Liver (tissue), 9 donors: Measurements from ENCODE around the gene DNAH8. TPM values are rescaled to one million over a fixed set of nuclear protein-coding genes. Genes with fewer than 3 reads are reported as not detected.

Experiments used
- DNase-seq: peaks from one replicate; pipeline ENCODE4 v3.0.0-alpha.2; 2017; ENCODE audit warnings: low spot score
- H3K27ac ChIP-seq, 2 donors: one replicate each; pipeline ENCODE4 v1.7.0; 2013; ENCODE audit warnings: inconsistent platforms in 2 of 2, low read length in 2 of 2, control low read depth in 1 of 2, low read depth in 1 of 2, mild to moderate bottlenecking in 1 of 2
- H3K27me3 ChIP-seq, 4 donors: one replicate each; pipeline versions ENCODE4 v1.6.1 to v1.7.0; 2013; ENCODE audit warnings: low read length in 3 of 4, inconsistent platforms in 1 of 4, mild to moderate bottlenecking in 1 of 4, moderate library complexity in 1 of 4; ENCODE audit not compliant: control insufficient read depth in 4 of 4, insufficient read depth in 4 of 4
- H3K36me3 ChIP-seq, 4 donors: one replicate each; pipeline versions ENCODE4 v1.6.1 to v1.7.0; 2013; ENCODE audit warnings: low read length in 3 of 4, mild to moderate bottlenecking in 3 of 4, low read depth in 1 of 4, moderate library complexity in 1 of 4; ENCODE audit not compliant: control insufficient read depth in 4 of 4, insufficient read depth in 3 of 4
- H3K4me1 ChIP-seq, 4 donors: one replicate each; pipeline versions ENCODE4 v1.6.1 to v1.7.0; 2013; ENCODE audit warnings: low read length in 3 of 4, mild to moderate bottlenecking in 3 of 4, moderate library complexity in 1 of 4; ENCODE audit not compliant: control insufficient read depth in 4 of 4, insufficient read depth in 4 of 4
- H3K4me3 ChIP-seq, 3 donors: one replicate each; pipeline versions ENCODE4 v1.6.1 to v1.7.0; 2013; ENCODE audit warnings: low read length in 3 of 3, control low read depth in 1 of 3, low read depth in 1 of 3, mild to moderate bottlenecking in 1 of 3
- H3K9ac ChIP-seq, 2 donors: one replicate each; pipeline ENCODE4 v1.7.0; 2013; ENCODE audit warnings: low read length in 2 of 2, mild to moderate bottlenecking in 2 of 2, moderate library complexity in 2 of 2, control low read depth in 1 of 2, low read depth in 1 of 2
- H3K9me3 ChIP-seq, 4 donors: one replicate each; pipeline versions ENCODE4 v1.6.1 to v1.7.0; 2013; ENCODE audit warnings: low read length in 3 of 4; ENCODE audit not compliant: control insufficient read depth in 4 of 4
- EGR1 ChIP-seq, 2 donors: IDR thresholded peaks; 2 replicates each; pipeline ENCODE4 v1.6.1; 2016 to 2018; ENCODE audit warnings: antibody characterized with exemption in 2 of 2, low read depth in 2 of 2
- FOXA1 ChIP-seq: IDR thresholded peaks from 2 replicates; pipeline ENCODE4 v1.6.1; 2016; ENCODE audit warnings: antibody characterized with exemption
- FOXA2 ChIP-seq: IDR thresholded peaks from 2 replicates; pipeline ENCODE4 v1.6.1; 2016; ENCODE audit warnings: antibody characterized with exemption
- GABPA ChIP-seq, 2 donors: IDR thresholded peaks in 1 of 2; conservative IDR thresholded peaks in 1 of 2; 2 replicates each; pipeline ENCODE4 v1.6.1; 2016; ENCODE audit warnings: antibody characterized with exemption in 2 of 2, mild to moderate bottlenecking in 1 of 2, moderate library complexity in 1 of 2
- HNF4A ChIP-seq, 2 donors: conservative IDR thresholded peaks; 2 replicates each; pipeline ENCODE4 v1.6.1; 2016; ENCODE audit warnings: antibody characterized with exemption in 2 of 2, mild to moderate bottlenecking in 2 of 2
- HNF4G ChIP-seq: IDR thresholded peaks from 2 replicates; pipeline ENCODE4 v1.6.1; 2016; ENCODE audit warnings: antibody characterized with exemption
- JUND ChIP-seq, 2 donors: IDR thresholded peaks; 2 replicates each; pipeline ENCODE4 v1.6.1; 2016; ENCODE audit warnings: antibody characterized with exemption in 2 of 2
- NR2F2 ChIP-seq: IDR thresholded peaks from 2 replicates; pipeline ENCODE4 v1.6.1; 2016; ENCODE audit warnings: antibody characterized with exemption
- RAD21 ChIP-seq, 2 donors: IDR thresholded peaks; 2 replicates each; pipeline ENCODE4 v1.6.1; 2016; ENCODE audit warnings: antibody characterized with exemption in 2 of 2, mild to moderate bottlenecking in 2 of 2
- RXRA ChIP-seq, 2 donors: IDR thresholded peaks; 2 replicates each; pipeline ENCODE4 v1.6.1; 2017 to 2018; ENCODE audit warnings: antibody characterized with exemption in 2 of 2, mild to moderate bottlenecking in 1 of 2
- SP1 ChIP-seq: IDR thresholded peaks from 2 replicates; pipeline ENCODE4 v1.6.1; 2018; ENCODE audit warnings: antibody characterized with exemption, mild to moderate bottlenecking
- TAF1 ChIP-seq: conservative IDR thresholded peaks from 2 replicates; pipeline ENCODE4 v1.6.1; 2016; ENCODE audit warnings: antibody characterized with exemption, mild to moderate bottlenecking
- YY1 ChIP-seq: IDR thresholded peaks from 2 replicates; pipeline ENCODE4 v1.6.1; 2016; ENCODE audit warnings: antibody characterized with exemption, mild to moderate bottlenecking
- WGBS: extraction: QIAGEN DNeasy Blood & Tissue Kit; methylation state at CpG from one replicate; pipeline ENCODE4 v1.1.7; 2013; 5-methylcytosine and 5-hydroxymethylcytosine counted together
- polyA plus RNA-seq, 2 donors: library from polyadenylated mRNA; stranded (reverse) in 1 of 2; unstranded in 1 of 2; fragments of 200-250 nt in 1 of 2; fragments of >200 nt in 1 of 2; fragmentation: Nextera tagmentation in 1 of 2; extraction: Ambion mirVana in 1 of 2; gene quantifications; one replicate each; pipeline versions ENCODE4 v1.2.1 to v1.2.3, GENCODE V29; 2013 to 2015
- total RNA-seq, 2 donors: library from RNA; depleted of rRNA; stranded (reverse); fragments of >200 nt; gene quantifications; one replicate each; pipeline ENCODE4 v1.2.3, GENCODE V29; 2014
- TF ChIP-seq, protein P1 (sequence below): IDR thresholded peaks from 2 replicates; pipeline ENCODE4 v1.6.1; 2016; ENCODE audit warnings: antibody characterized with exemption
- TF ChIP-seq, protein P2 (sequence below): fragments of 150-350 bp; IDR thresholded peaks from 2 replicates; pipeline ENCODE4 v1.5.1; 2017; ENCODE audit warnings: improper control_type of control experiment, low read depth, low read length; ENCODE audit not compliant: missing input control
- TF ChIP-seq, protein P3 (sequence below): IDR thresholded peaks from 2 replicates; pipeline ENCODE4 v1.6.1; 2016; ENCODE audit warnings: antibody characterized with exemption
- TF ChIP-seq, protein P4 (sequence below): IDR thresholded peaks from 2 replicates; pipeline ENCODE4 v1.6.1; 2016; ENCODE audit warnings: antibody characterized with exemption
- TF ChIP-seq, protein P5 (sequence below): IDR thresholded peaks from 2 replicates; pipeline ENCODE4 v1.6.1; 2016; ENCODE audit warnings: antibody characterized with exemption, mild to moderate bottlenecking
- donor health status: healthy.
- donor health status: healthy.
- donor health status: healthy.
- donor health status: healthy.
- donor health status: healthy.

Gene DNAH8
- total and polyA plus RNA-seq, 4 donors: under 0.01 to 0.05 TPM; not detected in 2

DNA sequence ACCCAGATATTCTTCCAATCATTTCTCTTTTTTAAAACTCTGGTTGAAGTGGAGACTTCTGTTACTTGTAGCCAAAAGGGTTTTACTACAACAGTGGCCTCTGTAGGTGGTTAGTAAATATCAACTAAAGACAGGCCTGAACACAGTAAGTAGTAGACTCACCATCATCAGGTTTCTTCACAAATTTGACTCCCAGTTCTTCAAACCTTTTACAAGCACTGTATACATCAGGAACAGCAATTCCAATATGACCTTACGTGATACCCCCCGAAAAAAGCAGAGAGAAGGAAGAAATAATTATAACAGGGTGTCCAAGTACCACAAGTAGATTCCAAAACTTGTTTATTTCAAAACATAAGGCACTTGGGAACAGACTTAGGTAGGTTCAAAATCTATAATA, 33.3 kb upstream of the DNAH8 start:
- Histone ChIP-seq H3K4me1 (peaks cover 2 to 8% (median 6%) of the 10 kb centered on the region in 4 donors), H3K36me3 (peaks cover 6 to 25% (median 11%) of the 10 kb centered on the region in 4 donors), H3K4me3 (no peak overlapping the region), H3K9ac (no peak overlapping the region), H3K27ac (no peak overlapping the region), H3K9me3 (no peaks in the 10 kb centered on the region), H3K27me3 (no peaks in the 10 kb centered on the region)
- TF ChIP-seq RXRA (IDR thresholded peaks at IDR 0.05) (no peak), YY1 (no peak), NR2F2 (no peak), HNF4G (no peak), GABPA (IDR thresholded peaks at IDR 0.05 in 1 of 2, conservative IDR thresholded peaks at IDR 0.05 in 1 of 2) (no peak), TAF1 (no peak), JUND (IDR thresholded peaks at IDR 0.05) (no peak), RAD21 (IDR thresholded peaks at IDR 0.05) (no peak)
- TF ChIP-seq, protein P1, sequence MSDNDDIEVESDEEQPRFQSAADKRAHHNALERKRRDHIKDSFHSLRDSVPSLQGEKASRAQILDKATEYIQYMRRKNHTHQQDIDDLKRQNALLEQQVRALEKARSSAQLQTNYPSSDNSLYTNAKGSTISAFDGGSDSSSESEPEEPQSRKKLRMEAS: no peak
- TF ChIP-seq, protein P2, sequence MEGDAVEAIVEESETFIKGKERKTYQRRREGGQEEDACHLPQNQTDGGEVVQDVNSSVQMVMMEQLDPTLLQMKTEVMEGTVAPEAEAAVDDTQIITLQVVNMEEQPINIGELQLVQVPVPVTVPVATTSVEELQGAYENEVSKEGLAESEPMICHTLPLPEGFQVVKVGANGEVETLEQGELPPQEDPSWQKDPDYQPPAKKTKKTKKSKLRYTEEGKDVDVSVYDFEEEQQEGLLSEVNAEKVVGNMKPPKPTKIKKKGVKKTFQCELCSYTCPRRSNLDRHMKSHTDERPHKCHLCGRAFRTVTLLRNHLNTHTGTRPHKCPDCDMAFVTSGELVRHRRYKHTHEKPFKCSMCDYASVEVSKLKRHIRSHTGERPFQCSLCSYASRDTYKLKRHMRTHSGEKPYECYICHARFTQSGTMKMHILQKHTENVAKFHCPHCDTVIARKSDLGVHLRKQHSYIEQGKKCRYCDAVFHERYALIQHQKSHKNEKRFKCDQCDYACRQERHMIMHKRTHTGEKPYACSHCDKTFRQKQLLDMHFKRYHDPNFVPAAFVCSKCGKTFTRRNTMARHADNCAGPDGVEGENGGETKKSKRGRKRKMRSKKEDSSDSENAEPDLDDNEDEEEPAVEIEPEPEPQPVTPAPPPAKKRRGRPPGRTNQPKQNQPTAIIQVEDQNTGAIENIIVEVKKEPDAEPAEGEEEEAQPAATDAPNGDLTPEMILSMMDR: no peak
- TF ChIP-seq, protein P3, sequence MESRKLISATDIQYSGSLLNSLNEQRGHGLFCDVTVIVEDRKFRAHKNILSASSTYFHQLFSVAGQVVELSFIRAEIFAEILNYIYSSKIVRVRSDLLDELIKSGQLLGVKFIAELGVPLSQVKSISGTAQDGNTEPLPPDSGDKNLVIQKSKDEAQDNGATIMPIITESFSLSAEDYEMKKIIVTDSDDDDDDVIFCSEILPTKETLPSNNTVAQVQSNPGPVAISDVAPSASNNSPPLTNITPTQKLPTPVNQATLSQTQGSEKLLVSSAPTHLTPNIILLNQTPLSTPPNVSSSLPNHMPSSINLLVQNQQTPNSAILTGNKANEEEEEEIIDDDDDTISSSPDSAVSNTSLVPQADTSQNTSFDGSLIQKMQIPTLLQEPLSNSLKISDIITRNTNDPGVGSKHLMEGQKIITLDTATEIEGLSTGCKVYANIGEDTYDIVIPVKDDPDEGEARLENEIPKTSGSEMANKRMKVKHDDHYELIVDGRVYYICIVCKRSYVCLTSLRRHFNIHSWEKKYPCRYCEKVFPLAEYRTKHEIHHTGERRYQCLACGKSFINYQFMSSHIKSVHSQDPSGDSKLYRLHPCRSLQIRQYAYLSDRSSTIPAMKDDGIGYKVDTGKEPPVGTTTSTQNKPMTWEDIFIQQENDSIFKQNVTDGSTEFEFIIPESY: no peak
- TF ChIP-seq, protein P4, sequence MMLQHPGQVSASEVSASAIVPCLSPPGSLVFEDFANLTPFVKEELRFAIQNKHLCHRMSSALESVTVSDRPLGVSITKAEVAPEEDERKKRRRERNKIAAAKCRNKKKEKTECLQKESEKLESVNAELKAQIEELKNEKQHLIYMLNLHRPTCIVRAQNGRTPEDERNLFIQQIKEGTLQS: no peak
- WGBS: 95% methylated on average over 2 of the region's 2 CpGs
- no peak for DNase-seq

DNA sequence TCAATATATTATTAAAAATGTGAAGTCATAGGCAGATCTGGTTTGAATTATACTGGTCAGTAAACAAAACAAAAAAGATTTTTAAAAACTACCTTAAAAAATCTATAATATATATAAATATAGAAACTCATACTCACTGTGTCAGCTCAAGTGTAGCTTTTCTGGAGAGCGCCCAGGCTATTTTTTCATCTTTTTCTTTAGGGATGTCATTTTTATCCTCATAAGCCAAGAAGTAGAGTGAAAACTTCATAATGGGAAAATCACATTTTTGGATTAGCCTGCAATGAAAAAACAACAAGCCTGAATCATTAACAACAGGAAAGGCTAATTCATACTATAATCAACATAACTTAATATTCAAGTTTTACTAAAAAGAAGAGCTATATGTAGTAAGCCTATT, 30.9 kb upstream of the DNAH8 start:
- no peaks in the 10 kb centered on the region for H3K9me3 ChIP-seq
- H3K36me3 ChIP-seq: peaks cover 3 to 19% (median 8%) of the 10 kb centered on the region in 4 donors
- H3K27ac ChIP-seq: no peak overlapping the region
- DNase-seq: no peak
- TF ChIP-seq EGR1 (IDR thresholded peaks at IDR 0.05; ENCODE audit: low read depth in 2 of 2): no peak
- TF ChIP-seq FOXA1: no peak
- TF ChIP-seq RXRA (IDR thresholded peaks at IDR 0.05): no peak
- TF ChIP-seq, protein P1: no peak
- TF ChIP-seq RAD21 (IDR thresholded peaks at IDR 0.05): no peak
- TF ChIP-seq HNF4A (conservative IDR thresholded peaks at IDR 0.05): no peak
- TF ChIP-seq, protein P3: no peak
- TF ChIP-seq, protein P2: no peak
- no peak for TF ChIP-seq GABPA (IDR thresholded peaks at IDR 0.05 in 1 of 2, conservative IDR thresholded peaks at IDR 0.05 in 1 of 2)
- TF ChIP-seq FOXA2: no peak
- no peak for TF ChIP-seq HNF4G
- TF ChIP-seq, protein P4: no peak
- no peak for TF ChIP-seq JUND (IDR thresholded peaks at IDR 0.05)
- TF ChIP-seq, protein P5, sequence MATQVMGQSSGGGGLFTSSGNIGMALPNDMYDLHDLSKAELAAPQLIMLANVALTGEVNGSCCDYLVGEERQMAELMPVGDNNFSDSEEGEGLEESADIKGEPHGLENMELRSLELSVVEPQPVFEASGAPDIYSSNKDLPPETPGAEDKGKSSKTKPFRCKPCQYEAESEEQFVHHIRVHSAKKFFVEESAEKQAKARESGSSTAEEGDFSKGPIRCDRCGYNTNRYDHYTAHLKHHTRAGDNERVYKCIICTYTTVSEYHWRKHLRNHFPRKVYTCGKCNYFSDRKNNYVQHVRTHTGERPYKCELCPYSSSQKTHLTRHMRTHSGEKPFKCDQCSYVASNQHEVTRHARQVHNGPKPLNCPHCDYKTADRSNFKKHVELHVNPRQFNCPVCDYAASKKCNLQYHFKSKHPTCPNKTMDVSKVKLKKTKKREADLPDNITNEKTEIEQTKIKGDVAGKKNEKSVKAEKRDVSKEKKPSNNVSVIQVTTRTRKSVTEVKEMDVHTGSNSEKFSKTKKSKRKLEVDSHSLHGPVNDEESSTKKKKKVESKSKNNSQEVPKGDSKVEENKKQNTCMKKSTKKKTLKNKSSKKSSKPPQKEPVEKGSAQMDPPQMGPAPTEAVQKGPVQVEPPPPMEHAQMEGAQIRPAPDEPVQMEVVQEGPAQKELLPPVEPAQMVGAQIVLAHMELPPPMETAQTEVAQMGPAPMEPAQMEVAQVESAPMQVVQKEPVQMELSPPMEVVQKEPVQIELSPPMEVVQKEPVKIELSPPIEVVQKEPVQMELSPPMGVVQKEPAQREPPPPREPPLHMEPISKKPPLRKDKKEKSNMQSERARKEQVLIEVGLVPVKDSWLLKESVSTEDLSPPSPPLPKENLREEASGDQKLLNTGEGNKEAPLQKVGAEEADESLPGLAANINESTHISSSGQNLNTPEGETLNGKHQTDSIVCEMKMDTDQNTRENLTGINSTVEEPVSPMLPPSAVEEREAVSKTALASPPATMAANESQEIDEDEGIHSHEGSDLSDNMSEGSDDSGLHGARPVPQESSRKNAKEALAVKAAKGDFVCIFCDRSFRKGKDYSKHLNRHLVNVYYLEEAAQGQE: no peak
- TF ChIP-seq TAF1: no peak
- TF ChIP-seq SP1: no peak
- no peak for TF ChIP-seq YY1
- no peak overlapping the region for H3K4me3 ChIP-seq
- no peak overlapping the region for H3K9ac ChIP-seq
- 95% methylated on average over 1 of the region's 1 CpG for WGBS
- peaks cover 7 to 27% (median 25%) of the 10 kb centered on the region in 4 donors for H3K4me1 ChIP-seq
- no peaks in the 10 kb centered on the region for H3K27me3 ChIP-seq
